Measurements from ENCODE around the gene EPSTI1. TPM values are rescaled to one million over a fixed set of nuclear protein-coding genes. Genes with fewer than 3 reads are reported as not detected.

The EPSTI1 gene
- polyA plus RNA-seq, 1 donor from 2014 or later: not detected

- Histone ChIP-seq H3K9ac (ENCODE audit: low read length) (no peak overlapping the region), H3K27ac (ENCODE audit: low read length) (no peak overlapping the region), H3K9me2 (ENCODE audit: insufficient read depth, low read length) (no peaks in the 10 kb centered on the region), H4K20me1 (ENCODE audit: insufficient read depth) (no peaks in the 10 kb centered on the region), H3K4me2 (ENCODE audit: low read length) (no peak overlapping the region), H3K36me3 (ENCODE audit: insufficient read depth, low read length) (no peaks in the 10 kb centered on the region), H3K4me3 (ENCODE audit: low read length) (no peak overlapping the region), H3F3A (ENCODE audit: insufficient read depth, low read length, poor library complexity, severe bottlenecking) (no peaks in the 10 kb centered on the region), H3K9me3 (ENCODE audit: low read length) (no peaks in the 10 kb centered on the region), H3K27me3 (ENCODE audit: insufficient read depth, low read depth, low read length) (no peaks in the 10 kb centered on the region), H2AFZ (ENCODE audit: low read depth, low read length) (no peak overlapping the region), H3K79me2 (replicated peaks; ENCODE audit: insufficient read depth, low read length) (no peaks in the 10 kb centered on the region)
- TF ChIP-seq REST (IDR thresholded peaks at IDR 0.05; ENCODE audit: borderline replicate concordance): no peak
- TF ChIP-seq, protein P1, sequence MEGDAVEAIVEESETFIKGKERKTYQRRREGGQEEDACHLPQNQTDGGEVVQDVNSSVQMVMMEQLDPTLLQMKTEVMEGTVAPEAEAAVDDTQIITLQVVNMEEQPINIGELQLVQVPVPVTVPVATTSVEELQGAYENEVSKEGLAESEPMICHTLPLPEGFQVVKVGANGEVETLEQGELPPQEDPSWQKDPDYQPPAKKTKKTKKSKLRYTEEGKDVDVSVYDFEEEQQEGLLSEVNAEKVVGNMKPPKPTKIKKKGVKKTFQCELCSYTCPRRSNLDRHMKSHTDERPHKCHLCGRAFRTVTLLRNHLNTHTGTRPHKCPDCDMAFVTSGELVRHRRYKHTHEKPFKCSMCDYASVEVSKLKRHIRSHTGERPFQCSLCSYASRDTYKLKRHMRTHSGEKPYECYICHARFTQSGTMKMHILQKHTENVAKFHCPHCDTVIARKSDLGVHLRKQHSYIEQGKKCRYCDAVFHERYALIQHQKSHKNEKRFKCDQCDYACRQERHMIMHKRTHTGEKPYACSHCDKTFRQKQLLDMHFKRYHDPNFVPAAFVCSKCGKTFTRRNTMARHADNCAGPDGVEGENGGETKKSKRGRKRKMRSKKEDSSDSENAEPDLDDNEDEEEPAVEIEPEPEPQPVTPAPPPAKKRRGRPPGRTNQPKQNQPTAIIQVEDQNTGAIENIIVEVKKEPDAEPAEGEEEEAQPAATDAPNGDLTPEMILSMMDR (IDR thresholded peaks at IDR 0.05; ENCODE audit: poor library complexity, severe bottlenecking): no peak
- TF ChIP-seq RAD21 (conservative IDR thresholded peaks at IDR 0.05): no peak
- no peak for TF ChIP-seq MXI1 (conservative IDR thresholded peaks at IDR 0.05; ENCODE audit: poor library complexity, severe bottlenecking)
- no peak for TF ChIP-seq SMC3 (conservative IDR thresholded peaks at IDR 0.05; ENCODE audit: poor library complexity)
- no peak for TF ChIP-seq EP300 (conservative IDR thresholded peaks at IDR 0.05; ENCODE audit: poor library complexity, severe bottlenecking)
- no peak for TF ChIP-seq EZH2 (IDR thresholded peaks at IDR 0.05; ENCODE audit: borderline replicate concordance, insufficient read depth, low read length, poor library complexity, severe bottlenecking)
- no peak for TF ChIP-seq POLR2AphosphoS5 (IDR thresholded peaks at IDR 0.05)
- TF ChIP-seq TAF1 (IDR thresholded peaks at IDR 0.05; ENCODE audit: low read depth): no peak
Observed at GRCh38 chr13:42891591-42891990, 100.5 kb downstream of the EPSTI1 start.

GRCh38 chr13:42885325-42885724, 106.7 kb downstream of the EPSTI1 start:
- Histone ChIP-seq H3K36me3 (ENCODE audit: insufficient read depth, low read length) (no peaks in the 10 kb centered on the region), H3F3A (ENCODE audit: insufficient read depth, low read length, poor library complexity, severe bottlenecking) (no peaks in the 10 kb centered on the region), H3K27ac (ENCODE audit: low read length) (no peak overlapping the region), H4K20me1 (ENCODE audit: insufficient read depth) (no peaks in the 10 kb centered on the region), H3K4me2 (ENCODE audit: low read length) (no peak overlapping the region), H3K27me3 (ENCODE audit: insufficient read depth, low read depth, low read length) (no peaks in the 10 kb centered on the region), H3K79me2 (replicated peaks; ENCODE audit: insufficient read depth, low read length) (no peaks in the 10 kb centered on the region), H3K4me3 (ENCODE audit: low read length) (no peak overlapping the region), H3K9me2 (ENCODE audit: insufficient read depth, low read length) (no peaks in the 10 kb centered on the region), H3K9me3 (ENCODE audit: low read length) (no peaks in the 10 kb centered on the region), H3K9ac (ENCODE audit: low read length) (no peak overlapping the region), H2AFZ (ENCODE audit: low read depth, low read length) (no peak overlapping the region)
- TF ChIP-seq REST (IDR thresholded peaks at IDR 0.05; ENCODE audit: borderline replicate concordance) (no peak), POLR2AphosphoS5 (IDR thresholded peaks at IDR 0.05) (no peak), EP300 (conservative IDR thresholded peaks at IDR 0.05; ENCODE audit: poor library complexity, severe bottlenecking) (no peak), EZH2 (IDR thresholded peaks at IDR 0.05; ENCODE audit: borderline replicate concordance, insufficient read depth, low read length, poor library complexity, severe bottlenecking) (no peak), RAD21 (conservative IDR thresholded peaks at IDR 0.05) (no peak), TAF1 (IDR thresholded peaks at IDR 0.05; ENCODE audit: low read depth) (no peak)
- TF ChIP-seq, protein P1 (IDR thresholded peaks at IDR 0.05; ENCODE audit: poor library complexity, severe bottlenecking): no peak
